GM18858 (cell line): ENCODE data around the gene RAET1G.
"Not testable (repeated sequence)": the region's sequence is repeated elsewhere in the genome, so short reads cannot be mapped to it uniquely, and the experiment has no call there.

Experiments
- ATAC-seq: cut with Tn5 transposase; IDR thresholded peaks from one replicate; pipeline ENCODE4 v1.9.1; 2021; ENCODE audit not compliant: unreplicated experiment

Gene RAET1G

GRCh38 chr6:149897855-149898744 lies 24.8 kb downstream of the RAET1G start, which contains the start of gene RAET1E:
Gene RAET1E (minus strand): TSS chr6:149898113. CDS start chr6:149890901, 7,212 bp downstream.
- ATAC-seq: no peak

GRCh38 chr6:149897015-149897697 lies 25.8 kb downstream of the RAET1G start:
- no peak for ATAC-seq

- no peak for ATAC-seq
Measured at GRCh38 chr6:149896491-149896890, 26.4 kb downstream of the RAET1G start.

- no peak for ATAC-seq
Measured at GRCh38 chr6:149895833-149896271, 27.1 kb downstream of the RAET1G start.

GRCh38 chr6:149895048-149895590 lies 27.8 kb downstream of the RAET1G start:
- ATAC-seq: no peak

GRCh38 chr6:149891864-149892263 lies 31.1 kb downstream of the RAET1G start:
- ATAC-seq: not testable (repeated sequence)

- no peak for ATAC-seq
Measured at GRCh38 chr6:149891259-149891658, 31.7 kb downstream of the RAET1G start.

GRCh38 chr6:149890629-149891045 lies 32.3 kb downstream of the RAET1G start:
- ATAC-seq: no peak

GRCh38 chr6:149889326-149889725 lies 33.6 kb downstream of the RAET1G start:
- no peak for ATAC-seq

- no peak for ATAC-seq
Measured at GRCh38 chr6:149888659-149889058, 34.3 kb downstream of the RAET1G start.

GRCh38 chr6:149888093-149888492 lies 34.8 kb downstream of the RAET1G start:
- ATAC-seq: no peak

GRCh38 chr6:149887343-149887742 lies 35.6 kb downstream of the RAET1G start:
- no peak for ATAC-seq

GRCh38 chr6:149885888-149886287 lies 37.0 kb downstream of the RAET1G start:
- ATAC-seq: no peak

- no peak for ATAC-seq
Measured at GRCh38 chr6:149884617-149885016, 38.3 kb downstream of the RAET1G start.

- ATAC-seq: no peak
Measured at GRCh38 chr6:149884215-149884614, 38.7 kb downstream of the RAET1G start.

GRCh38 chr6:149881860-149882259 lies 41.1 kb downstream of the RAET1G start:
- no peak for ATAC-seq

- ATAC-seq: no peak
Measured at GRCh38 chr6:149881066-149881766, 41.7 kb downstream of the RAET1G start.

GRCh38 chr6:149877659-149878058 lies 45.3 kb downstream of the RAET1G start:
- no peak for ATAC-seq

GRCh38 chr6:149876241-149876933 lies 46.5 kb downstream of the RAET1G start:
- no peak for ATAC-seq

- no peak for ATAC-seq
Measured at GRCh38 chr6:149872233-149872632, 50.7 kb downstream of the RAET1G start.
